WTC11 (cell line): Measurements from ENCODE around the gene CREB3L1.

ENCODE experiments used
- CBFB ChIP-seq: sonication (generic); formaldehyde crosslinking; IDR thresholded peaks from 2 replicates; pipeline ENCODE4 v1.8.1; 2022; ENCODE audit warnings: mild to moderate bottlenecking, low read depth, missing genetic modification reagents
- CTCF ChIP-seq: fragments of 200-600 bp; IDR thresholded peaks from 2 replicates; pipeline ENCODE4 v1.8.0; 2022; ENCODE audit warnings: antibody characterized with exemption
- ETV6 ChIP-seq: sonication (generic); formaldehyde crosslinking; IDR thresholded peaks from 2 replicates; pipeline ENCODE4 v1.8.1; 2022; ENCODE audit warnings: mild to moderate bottlenecking, missing genetic modification reagents
- GTF2I ChIP-seq: fragments of 250-450 bp; sonication (Bioruptor Pico); conservative IDR thresholded peaks from 2 replicates; pipeline ENCODE4 v1.4.0; 2021; ENCODE audit warnings: mild to moderate bottlenecking
- IRF2 ChIP-seq: sonication (generic); formaldehyde crosslinking; IDR thresholded peaks from 2 replicates; pipeline ENCODE4 v1.8.0; 2022; ENCODE audit warnings: low read depth, missing genetic modification reagents, borderline replicate concordance
- RELA ChIP-seq: sonication (generic); formaldehyde crosslinking; IDR thresholded peaks from 2 replicates; pipeline ENCODE4 v1.8.1; 2022; ENCODE audit warnings: missing genetic modification reagents, mild to moderate bottlenecking, borderline replicate concordance
- TCF7 ChIP-seq: sonication (generic); formaldehyde crosslinking; IDR thresholded peaks from 2 replicates; pipeline ENCODE4 v1.8.0; 2022; ENCODE audit warnings: mild to moderate bottlenecking, low read depth, missing genetic modification reagents, moderate library complexity
- USF2 ChIP-seq: sonication (generic); formaldehyde crosslinking; IDR thresholded peaks from 2 replicates; pipeline ENCODE4 v1.8.1; 2023; ENCODE audit warnings: mild to moderate bottlenecking, missing genetic modification reagents, moderate library complexity
- TF ChIP-seq, protein P1 (sequence below): sonication (generic); formaldehyde crosslinking; IDR thresholded peaks from 2 replicates; pipeline ENCODE4 v1.8.0; 2023; ENCODE audit warnings: missing genetic modification reagents
- TF ChIP-seq, protein P2 (sequence below): sonication (generic); formaldehyde crosslinking; IDR thresholded peaks from 2 replicates; pipeline ENCODE4 v1.8.1; 2022; ENCODE audit warnings: low read depth, mild to moderate bottlenecking, moderate library complexity, missing genetic modification reagents, borderline replicate concordance
- TF ChIP-seq, protein P3 (sequence below): sonication (generic); formaldehyde crosslinking; IDR thresholded peaks from 2 replicates; pipeline ENCODE4 v1.8.1; 2023; ENCODE audit warnings: mild to moderate bottlenecking, missing genetic modification reagents, moderate library complexity

DNA sequence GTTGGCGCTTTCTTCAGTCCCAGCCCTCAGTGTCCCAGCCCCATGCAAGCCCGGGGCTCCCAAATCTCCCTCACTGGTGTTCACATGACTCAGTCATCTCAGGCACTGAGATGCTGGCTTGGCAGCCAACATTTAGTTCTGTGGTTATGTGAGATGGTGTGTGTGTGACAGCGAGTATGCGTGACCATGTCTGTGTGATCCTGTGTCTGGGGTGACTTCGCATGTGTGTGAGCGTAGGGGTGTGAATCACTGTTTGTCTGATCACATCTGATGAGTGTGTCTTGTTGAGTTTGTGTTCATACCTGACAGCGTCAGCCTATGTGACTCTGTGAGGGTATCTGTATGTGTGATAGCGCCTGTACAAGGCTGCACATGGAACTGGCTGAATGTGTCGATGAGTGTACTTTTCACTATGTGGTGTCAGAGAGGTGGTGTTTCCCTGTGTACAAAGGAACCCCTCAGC is 16.2 kb downstream of the CREB3L1 start:
- TF ChIP-seq IRF2: no peak
- TF ChIP-seq, protein P1, sequence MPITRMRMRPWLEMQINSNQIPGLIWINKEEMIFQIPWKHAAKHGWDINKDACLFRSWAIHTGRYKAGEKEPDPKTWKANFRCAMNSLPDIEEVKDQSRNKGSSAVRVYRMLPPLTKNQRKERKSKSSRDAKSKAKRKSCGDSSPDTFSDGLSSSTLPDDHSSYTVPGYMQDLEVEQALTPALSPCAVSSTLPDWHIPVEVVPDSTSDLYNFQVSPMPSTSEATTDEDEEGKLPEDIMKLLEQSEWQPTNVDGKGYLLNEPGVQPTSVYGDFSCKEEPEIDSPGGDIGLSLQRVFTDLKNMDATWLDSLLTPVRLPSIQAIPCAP: no peak
- TF ChIP-seq USF2 (CRISPR knock-in tag): no peak
- no peak for TF ChIP-seq CTCF
- TF ChIP-seq, protein P2, sequence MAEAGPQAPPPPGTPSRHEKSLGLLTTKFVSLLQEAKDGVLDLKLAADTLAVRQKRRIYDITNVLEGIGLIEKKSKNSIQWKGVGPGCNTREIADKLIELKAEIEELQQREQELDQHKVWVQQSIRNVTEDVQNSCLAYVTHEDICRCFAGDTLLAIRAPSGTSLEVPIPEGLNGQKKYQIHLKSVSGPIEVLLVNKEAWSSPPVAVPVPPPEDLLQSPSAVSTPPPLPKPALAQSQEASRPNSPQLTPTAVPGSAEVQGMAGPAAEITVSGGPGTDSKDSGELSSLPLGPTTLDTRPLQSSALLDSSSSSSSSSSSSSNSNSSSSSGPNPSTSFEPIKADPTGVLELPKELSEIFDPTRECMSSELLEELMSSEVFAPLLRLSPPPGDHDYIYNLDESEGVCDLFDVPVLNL (CRISPR knock-in tag): no peak
- no peak for TF ChIP-seq CBFB (CRISPR knock-in tag)
- TF ChIP-seq TCF7 (CRISPR knock-in tag): no peak
- TF ChIP-seq, protein P3, sequence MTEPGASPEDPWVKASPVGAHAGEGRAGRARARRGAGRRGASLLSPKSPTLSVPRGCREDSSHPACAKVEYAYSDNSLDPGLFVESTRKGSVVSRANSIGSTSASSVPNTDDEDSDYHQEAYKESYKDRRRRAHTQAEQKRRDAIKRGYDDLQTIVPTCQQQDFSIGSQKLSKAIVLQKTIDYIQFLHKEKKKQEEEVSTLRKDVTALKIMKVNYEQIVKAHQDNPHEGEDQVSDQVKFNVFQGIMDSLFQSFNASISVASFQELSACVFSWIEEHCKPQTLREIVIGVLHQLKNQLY (CRISPR knock-in tag): no peak
- no peak for TF ChIP-seq GTF2I (CRISPR knock-in tag)
- TF ChIP-seq RELA (CRISPR knock-in tag): no peak
- TF ChIP-seq ETV6 (CRISPR knock-in tag): no peak
